Naive B cell (primary cell): Measurements from ENCODE around the gene TRAF7. TPM values are rescaled to one million over a fixed set of nuclear protein-coding genes. Genes with fewer than 3 reads are reported as not detected.

Experiments
- polyA plus RNA-seq, 6 donors: library from polyadenylated mRNA; unstranded; fragments of 300-500 nt; fragmentation: Illumina TruSeq; gene quantifications; one replicate each; pipeline ENCODE4 v1.2.3, GENCODE V29; 2021; ENCODE audit warnings: low read depth in 6 of 6

Gene TRAF7
- polyA plus RNA-seq, 6 donors from 2014 or later = 4.2 to 9.4 (median 5.6) TPM

Other genes starting within 250 kb of the TRAF7 start
- not detected for gene HS3ST6, start 237.4 kb upstream of the TRAF7 start, polyA plus RNA-seq
- 10 to 100 TPM; 15.6 to 34.5 (median 18.8) TPM for gene MSRB1, start 212.6 kb upstream of the TRAF7 start, polyA plus RNA-seq
- not detected for gene RPL3L, start 201.1 kb upstream of the TRAF7 start, polyA plus RNA-seq
- 100 to 1,000 TPM; 163 to 200 (median 194) TPM for gene NDUFB10, start 196.2 kb upstream of the TRAF7 start, polyA plus RNA-seq
- 1,000 to 10,000 TPM; 5,355 to 7,267 (median 6,090) TPM for gene RPS2, start 191.0 kb upstream of the TRAF7 start, polyA plus RNA-seq
- gene RNF151, start 188.9 kb upstream of the TRAF7 start, polyA plus RNA-seq = not detected
- gene TBL3, start 183.7 kb upstream of the TRAF7 start, polyA plus RNA-seq = 10 to 100 TPM; 10.9 to 54.8 (median 35.4) TPM
- not detected for gene NOXO1, start 174.3 kb upstream of the TRAF7 start, polyA plus RNA-seq
- gene GFER, start 171.6 kb upstream of the TRAF7 start, polyA plus RNA-seq = 10 to 100 TPM; 31.9 to 58.2 (median 37.6) TPM
- gene SYNGR3, start 165.8 kb upstream of the TRAF7 start, polyA plus RNA-seq = 1 to 10 TPM in 5 of 6 donors, not detected in 1; 1.5 to 4.1 (median 2.8) TPM
- 1 to 10 TPM; 2.7 to 8.4 (median 3.9) TPM for gene ZNF598, start 146.0 kb upstream of the TRAF7 start, polyA plus RNA-seq
- gene NPW, start 136.0 kb upstream of the TRAF7 start, polyA plus RNA-seq = not detected
- not detected for gene NHERF2, start 128.9 kb upstream of the TRAF7 start, polyA plus RNA-seq
- 10 to 100 TPM; 21.4 to 38.3 (median 26.0) TPM for gene NTHL1, start 107.9 kb upstream of the TRAF7 start, polyA plus RNA-seq
- 10 to 100 TPM; 16.6 to 45.0 (median 24.9) TPM for gene TSC2, start 107.8 kb upstream of the TRAF7 start, polyA plus RNA-seq
- 10 to 100 TPM in 1 of 6 donors, 1 to 10 TPM in 5; 2.8 to 10.4 (median 4.0) TPM for gene PKD1, start 19.9 kb upstream of the TRAF7 start, polyA plus RNA-seq
- 1 to 10 TPM in 4 of 6 donors, under 1 TPM in 1, not detected in 1; 0.66 to 2.7 (median 1.4) TPM for gene RAB26, start 7.2 kb upstream of the TRAF7 start, polyA plus RNA-seq
- not detected for gene CASKIN1, start 40.8 kb downstream of the TRAF7 start, polyA plus RNA-seq
- gene MLST8, start 49.7 kb downstream of the TRAF7 start, polyA plus RNA-seq = 10 to 100 TPM; 28.1 to 43.1 (median 33.4) TPM
- gene BRICD5, start 55.1 kb downstream of the TRAF7 start, polyA plus RNA-seq = under 1 TPM in 2 of 6 donors, not detected in 4; 0.48 to 0.49 TPM
- gene PGP, start 59.1 kb downstream of the TRAF7 start, polyA plus RNA-seq = 10 to 100 TPM in 2 of 6 donors, 1 to 10 TPM in 4; 5.7 to 11.0 (median 9.5) TPM
- gene E4F1, start 67.8 kb downstream of the TRAF7 start, polyA plus RNA-seq = 10 to 100 TPM in 2 of 6 donors, 1 to 10 TPM in 4; 6.4 to 16.1 (median 8.9) TPM
- under 1 TPM in 1 of 6 donors, not detected in 5; 0.30 TPM for gene DNASE1L2, start 80.7 kb downstream of the TRAF7 start, polyA plus RNA-seq
- gene ECI1, start 95.8 kb downstream of the TRAF7 start, polyA plus RNA-seq = 10 to 100 TPM; 41.7 to 55.1 (median 48.6) TPM
- gene RNPS1, start 112.3 kb downstream of the TRAF7 start, polyA plus RNA-seq = 100 to 1,000 TPM; 238 to 325 (median 252) TPM
- 1 to 10 TPM in 2 of 6 donors, under 1 TPM in 3, not detected in 1; 0.54 to 1.8 (median 0.98) TPM for gene ABCA3, start 184.9 kb downstream of the TRAF7 start, polyA plus RNA-seq